Esophagus mucosa (tissue), 1 donor: Measurements from ENCODE around the gene MGST2. TPM values are rescaled to one million over a fixed set of nuclear protein-coding genes. Genes with fewer than 3 reads are reported as not detected.

Source experiments
- ATAC-seq: fragments of 200-7000 bp; cut with Tn5 transposase; one replicate; pipeline ENCODE4 v1.9.1; 2020
- total RNA-seq: library from RNA; stranded (reverse); gene quantifications from one replicate; pipeline ENCODE4 v1.2.4, GENCODE V29; 2023
- donor health status: DM: yes; HTN: yes; CAD: no.

The MGST2 gene
- total RNA-seq, 1 donor from 2014 or later, result 128 TPM

- ATAC-seq, result no peak
Measured at GRCh38 chr4:139710073-139710472, 44.5 kb downstream of the MGST2 start.

DNA sequence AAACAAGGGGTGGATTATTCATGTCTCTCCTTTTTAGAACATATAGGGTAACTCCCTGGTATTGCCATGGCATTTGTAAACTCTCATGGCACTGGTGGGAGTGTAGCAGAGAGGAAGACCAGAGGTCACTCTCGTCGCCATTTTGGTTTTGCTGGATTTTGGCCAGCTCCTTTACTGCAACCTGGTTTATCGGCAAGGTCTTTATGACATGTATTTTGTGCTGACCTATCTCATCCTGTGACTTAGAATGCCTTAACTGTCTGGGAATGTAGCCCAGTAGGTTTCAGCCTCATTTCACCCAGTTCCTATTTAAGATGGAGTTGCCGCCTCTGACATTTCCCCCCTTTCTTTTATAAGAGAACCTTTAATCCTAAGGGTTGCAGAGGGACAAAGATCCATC lies 45.8 kb downstream of the MGST2 start:
- no peak for ATAC-seq

DNA sequence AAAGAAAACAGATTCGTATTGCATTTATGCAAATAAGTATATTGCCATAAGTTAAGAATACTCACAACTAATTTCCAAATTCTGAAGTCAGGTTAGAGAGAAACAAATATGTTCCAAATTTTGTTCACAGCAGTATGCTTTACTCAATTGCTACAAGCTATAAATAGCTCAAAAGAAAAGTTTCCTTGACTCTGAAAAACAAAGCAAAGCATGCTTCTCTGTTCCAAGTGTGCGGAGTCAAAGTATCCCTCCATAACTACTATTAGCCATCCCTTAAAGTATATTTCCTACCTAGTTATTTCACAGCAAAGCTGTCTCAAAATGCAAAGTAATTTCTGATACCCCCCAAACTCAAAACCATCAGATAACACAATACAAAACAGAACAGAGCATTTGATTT lies 47.3 kb downstream of the MGST2 start:
- ATAC-seq, result no peak

DNA sequence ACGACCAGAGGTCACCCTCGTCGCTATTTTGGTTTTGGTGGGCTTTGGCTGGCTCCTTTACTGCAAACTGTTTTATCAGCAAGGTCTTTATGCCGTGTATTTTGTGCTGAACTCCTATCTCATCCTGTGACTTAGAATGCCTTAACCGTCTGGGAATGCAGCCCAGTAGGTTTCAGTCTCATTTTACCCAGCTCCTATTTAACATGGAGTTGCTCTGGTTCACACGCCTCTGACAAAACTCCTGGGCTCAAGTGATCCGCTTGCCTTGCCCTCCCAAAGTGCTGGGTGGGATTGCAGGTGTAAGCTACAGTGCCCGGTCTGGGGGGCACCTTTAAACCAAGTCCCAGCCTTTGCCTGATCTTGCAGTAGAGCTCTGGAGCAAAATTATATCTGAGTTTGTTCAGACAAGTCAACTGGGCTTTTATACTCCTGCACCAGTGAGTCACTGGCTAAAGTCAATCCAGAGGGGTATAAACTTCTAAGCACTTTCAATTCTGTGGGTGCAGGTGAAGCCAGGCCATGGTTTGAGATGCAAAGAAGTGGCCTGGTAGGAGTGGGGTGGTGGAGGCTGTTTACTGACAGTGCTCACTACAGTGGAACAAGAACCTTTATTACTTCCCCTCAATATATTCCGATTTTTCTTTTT lies 50.2 kb downstream of the MGST2 start:
- peak; percentile 49 for ATAC-seq

GRCh38 chr4:139718358-139718757 lies 52.7 kb downstream of the MGST2 start:
- ATAC-seq, result peak; percentile 12

- peak; percentile 19 for ATAC-seq
Measured at GRCh38 chr4:139718833-139719232, 53.2 kb downstream of the MGST2 start.

GRCh38 chr4:139719381-139720101 lies 53.9 kb downstream of the MGST2 start:
- peak; percentile 19 for ATAC-seq

DNA sequence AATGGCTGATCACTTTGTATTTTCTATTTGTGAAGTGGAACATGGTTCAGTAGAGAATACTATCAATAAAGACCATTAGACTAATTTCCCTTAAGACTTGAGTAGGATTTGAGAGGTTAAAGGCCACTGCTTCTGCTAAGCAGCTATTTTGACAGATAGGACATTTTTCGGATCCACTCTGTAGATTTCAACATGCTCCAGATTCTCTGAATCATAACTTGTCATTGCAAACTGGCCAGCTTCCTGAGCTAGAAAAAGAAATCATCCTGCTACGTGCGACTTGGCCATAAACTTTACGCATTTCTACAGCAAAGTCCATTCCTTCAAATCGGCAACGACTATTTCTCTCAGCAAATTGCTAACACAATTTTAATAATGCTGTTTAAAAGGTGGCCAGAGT lies 55.2 kb downstream of the MGST2 start:
- no peak for ATAC-seq

DNA sequence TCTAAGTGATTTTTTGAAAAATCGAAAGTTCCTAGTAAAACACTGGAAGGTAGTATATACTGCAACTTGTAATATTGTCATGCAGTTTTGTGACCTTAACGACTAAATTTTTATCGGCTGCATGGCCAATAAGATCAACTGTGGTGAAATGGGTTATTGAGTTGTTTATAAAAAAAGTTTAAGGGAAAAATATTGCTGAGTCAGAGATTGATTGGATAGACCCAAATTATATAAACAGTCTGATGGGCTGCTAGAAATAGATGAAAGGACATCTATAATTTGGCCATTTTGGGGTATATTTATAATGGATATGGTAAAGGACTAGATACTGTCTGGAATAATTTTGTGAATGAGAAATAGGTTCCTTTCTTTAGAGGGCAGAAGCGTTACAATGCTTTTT lies 56.2 kb downstream of the MGST2 start:
- ATAC-seq, result no peak

DNA sequence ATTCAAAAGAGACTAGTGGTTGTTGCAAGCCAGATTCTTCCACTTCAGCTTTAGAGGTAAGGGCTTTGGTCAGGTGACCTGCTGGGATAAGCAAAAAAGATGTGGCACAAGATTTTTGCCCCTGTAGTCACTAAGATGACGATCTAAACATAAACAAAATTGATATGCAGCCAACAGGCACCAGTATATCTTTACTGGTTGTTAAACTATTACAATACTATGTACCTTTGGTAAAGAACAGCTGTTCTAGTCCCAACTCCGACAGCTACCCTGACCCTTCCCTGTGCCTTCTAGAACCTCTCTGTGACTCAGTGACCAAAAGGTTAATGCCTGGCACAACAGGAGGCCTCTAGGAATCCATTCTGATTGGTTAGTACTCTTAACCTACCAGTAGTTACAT lies 59.6 kb downstream of the MGST2 start:
- no peak for ATAC-seq

- no peak for ATAC-seq
Measured at GRCh38 chr4:139726615-139727014, 61.0 kb downstream of the MGST2 start.

DNA sequence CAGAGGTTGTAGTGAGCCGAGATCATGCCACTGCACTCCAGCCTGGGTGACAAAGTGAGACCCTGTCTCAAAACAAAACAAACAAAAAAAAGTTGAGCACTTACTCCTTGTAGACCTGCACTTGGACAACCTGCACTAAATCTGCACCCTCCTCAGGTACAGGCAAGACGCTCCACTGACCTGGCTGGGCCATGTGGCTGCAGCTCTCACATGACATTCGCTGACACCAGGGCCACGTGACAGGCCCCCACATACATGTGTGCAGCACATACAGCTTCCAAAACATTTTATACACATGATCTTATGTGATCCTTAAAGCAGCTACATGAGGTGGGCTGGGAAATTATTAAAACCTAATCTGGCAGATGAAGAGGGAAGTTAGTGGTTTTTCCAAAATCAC lies 62.5 kb downstream of the MGST2 start:
- ATAC-seq, result no peak

DNA sequence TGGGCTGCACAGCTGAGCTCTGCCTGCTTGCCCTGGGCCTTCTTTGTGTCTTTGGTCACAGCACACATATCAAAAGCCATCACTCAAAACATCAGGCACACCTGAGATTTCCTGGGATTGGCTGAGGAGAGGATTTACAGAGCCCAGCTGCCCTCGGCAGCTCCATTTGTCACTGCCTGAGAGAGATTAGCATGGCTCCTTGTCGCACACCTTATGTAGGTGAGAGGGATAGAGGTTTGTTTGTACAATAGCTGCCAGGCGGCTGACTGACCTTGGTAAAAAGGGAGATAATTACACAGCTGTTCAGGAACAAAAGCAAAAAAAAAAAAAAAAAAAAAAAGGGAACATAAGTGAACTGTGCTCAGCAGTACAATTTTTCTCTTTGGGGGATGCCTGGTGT lies 63.2 kb downstream of the MGST2 start:
- no peak for ATAC-seq

DNA sequence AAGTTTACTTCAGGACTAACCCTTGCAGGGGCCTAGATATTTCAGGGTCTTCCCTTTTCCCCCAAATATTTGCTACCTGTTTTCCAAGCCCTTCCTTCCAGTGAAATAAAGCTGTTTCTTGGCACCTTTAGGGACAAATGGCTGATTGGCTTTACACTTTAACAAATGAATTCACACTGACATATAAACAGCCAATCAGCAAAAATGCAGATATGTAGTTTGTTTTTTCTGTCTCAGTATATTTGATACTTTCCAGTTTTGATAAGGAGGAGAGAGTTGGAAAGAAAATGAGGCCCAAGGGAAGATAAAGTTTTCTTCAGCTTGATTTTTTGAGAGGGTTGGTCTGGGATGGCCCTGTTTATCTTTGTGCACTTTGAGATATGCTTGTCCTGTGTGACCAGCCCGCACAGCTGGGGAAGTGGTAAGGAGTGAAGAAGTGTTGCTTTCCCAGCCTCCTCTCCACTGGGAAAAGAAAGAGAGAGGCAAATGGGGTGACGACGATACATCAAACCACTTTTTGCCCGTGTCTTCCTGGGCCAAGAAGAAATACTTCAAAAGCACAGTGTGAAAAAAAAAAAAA lies 67.5 kb downstream of the MGST2 start:
- no peak for ATAC-seq

DNA sequence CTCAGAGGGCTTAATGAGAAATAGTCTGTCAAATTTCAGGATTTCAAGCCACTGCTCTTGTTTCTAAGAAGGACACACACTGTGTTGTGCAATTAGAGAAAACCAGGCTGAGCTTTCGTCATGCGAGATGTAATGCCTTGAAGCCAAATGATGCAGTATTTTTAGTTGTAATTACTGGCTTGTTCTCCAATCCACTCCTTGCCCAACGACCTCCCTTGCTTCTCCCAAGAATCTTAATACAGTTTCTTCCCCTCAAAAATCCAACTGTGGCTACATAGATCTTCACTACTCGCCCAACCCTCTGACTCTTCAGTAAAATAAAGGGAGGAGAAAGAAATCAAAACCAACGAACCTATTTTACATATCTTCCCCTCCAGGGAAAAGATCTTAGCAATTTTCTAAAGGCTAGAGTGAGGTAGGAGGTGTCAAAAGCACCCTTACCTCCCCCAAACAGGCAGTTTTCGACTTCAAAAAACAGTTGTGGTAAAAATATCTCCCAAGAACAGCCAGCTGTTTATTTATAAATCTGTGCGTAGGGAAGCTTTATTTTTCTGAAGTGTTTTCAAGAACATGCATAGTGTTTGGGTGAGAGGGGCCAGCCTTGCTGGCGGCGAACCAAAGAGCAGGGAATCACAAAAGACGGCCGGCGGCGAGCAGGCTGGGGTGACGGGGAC lies 68.7 kb downstream of the MGST2 start:
- ATAC-seq, result peak; percentile 33

DNA sequence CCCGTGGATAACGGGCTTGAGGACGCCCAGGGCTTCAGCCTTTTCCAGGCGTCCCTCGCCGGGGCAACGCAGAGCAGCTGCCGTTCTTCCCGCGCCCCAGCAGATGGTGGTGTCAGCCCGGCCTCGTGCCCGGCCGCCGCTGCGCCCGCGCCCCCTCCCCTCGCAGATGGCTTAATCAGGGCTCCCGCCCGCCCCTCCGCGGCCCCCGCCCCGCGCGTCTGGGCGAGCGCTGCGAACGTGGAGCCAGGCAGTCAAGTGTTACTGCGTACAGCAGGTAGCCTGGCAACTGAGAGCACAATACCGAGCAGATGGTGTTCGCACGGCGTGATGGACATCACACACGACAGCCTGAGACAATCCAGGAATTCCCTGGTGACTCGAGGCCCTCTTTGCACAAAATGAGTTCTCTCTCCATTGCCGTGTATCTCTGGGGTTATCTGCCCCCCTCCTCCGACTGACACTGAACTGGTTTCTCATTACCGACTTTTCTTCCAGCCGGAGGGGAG lies 69.3 kb downstream of the MGST2 start:
- peak; percentile 90 for ATAC-seq

- no peak for ATAC-seq
Measured at GRCh38 chr4:139735381-139736273, 70.0 kb downstream of the MGST2 start.

DNA sequence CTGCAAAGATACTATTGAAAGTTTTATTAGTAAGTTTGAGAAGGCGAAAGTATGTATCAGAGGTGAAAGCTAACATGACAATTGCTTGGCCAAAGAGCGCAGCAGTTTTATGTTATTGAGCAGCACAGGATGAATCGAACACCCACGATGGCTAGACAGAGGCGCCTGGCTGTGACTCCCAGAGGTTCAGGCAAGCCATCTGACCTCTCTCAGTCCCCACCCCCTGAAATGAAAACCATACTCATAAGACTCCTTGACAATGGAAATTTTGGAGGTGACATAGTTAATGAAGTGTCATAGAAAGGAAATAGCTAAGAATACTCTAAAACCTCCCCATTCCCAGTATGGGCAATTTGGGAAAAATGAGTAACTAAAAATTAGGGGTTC lies 70.6 kb downstream of the MGST2 start:
- ATAC-seq, result no peak

DNA sequence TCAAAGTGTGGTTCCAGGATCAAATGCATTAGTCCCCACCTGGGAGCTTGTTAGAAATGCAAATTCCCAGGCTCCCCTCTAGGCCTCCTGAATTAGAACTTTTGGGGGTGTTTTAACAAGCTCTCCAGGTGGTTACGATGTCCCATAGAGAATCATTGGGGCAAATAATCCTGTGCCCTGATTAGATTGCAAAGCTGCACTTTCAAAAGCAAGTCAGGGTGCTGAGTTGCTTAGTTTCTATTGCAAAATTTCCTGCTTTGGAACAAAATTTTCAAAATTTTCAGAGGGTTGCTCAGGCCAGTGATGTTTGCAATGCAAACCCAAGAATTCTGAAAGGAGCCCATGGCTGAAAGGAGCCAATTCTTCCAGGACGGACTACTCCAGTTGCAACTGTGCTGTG lies 71.0 kb downstream of the MGST2 start:
- no peak for ATAC-seq

DNA sequence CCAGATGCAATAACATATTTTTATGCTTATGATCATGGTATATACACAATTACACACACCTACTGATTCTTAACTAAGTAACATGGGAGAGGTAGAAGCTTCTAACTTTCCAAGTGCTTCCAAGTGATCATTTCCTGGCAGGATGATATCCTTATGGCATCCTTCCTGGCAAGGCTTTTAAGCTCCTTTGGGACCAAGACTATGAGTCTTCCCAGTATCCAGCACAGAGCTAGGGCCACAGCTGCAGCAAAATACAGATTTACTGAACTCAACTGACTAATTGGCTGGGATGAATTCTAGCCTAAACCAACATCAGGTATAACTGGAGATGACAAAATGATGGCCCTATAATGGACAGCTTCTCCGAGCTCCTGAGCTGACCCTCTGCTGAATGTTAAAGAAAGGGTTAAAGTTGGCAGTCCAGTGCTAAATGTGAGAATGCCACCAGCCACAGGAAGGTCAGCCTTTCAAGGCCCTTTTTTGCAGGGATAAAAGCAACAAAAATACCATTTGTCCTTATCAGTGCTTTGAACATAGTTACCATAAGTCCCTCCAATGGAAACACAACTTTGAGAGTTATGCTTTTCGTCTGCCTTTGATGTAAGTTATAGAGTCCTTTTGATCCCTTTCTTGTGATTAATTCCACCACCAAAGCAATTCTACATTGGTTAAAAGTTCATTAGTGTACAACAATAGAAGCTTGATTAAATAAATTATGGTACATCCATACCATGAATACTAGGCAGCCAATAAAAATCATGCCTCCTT lies 73.4 kb downstream of the MGST2 start:
- no peak for ATAC-seq

DNA sequence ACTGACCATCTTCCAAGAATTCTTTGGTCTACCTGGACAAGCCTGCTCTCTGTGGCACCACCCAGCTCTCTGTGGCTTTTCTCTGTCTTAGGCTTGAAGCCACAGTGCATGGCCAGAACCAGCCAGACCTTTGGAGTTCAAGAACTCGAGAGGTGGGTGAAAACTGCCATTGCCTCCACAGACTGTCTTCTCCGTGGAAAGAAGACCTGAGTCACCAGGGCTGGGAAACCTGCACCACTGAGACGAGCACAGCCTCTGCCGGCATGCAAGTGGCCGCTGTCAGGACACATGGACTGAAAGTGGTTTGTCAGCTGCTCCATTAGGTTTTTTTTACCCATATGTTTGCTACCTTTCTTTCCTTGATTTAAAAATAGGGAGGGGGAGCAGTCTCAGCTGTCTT lies 74.5 kb downstream of the MGST2 start:
- peak; percentile 70 for ATAC-seq
